GM21381 (cell line): Measurements from ENCODE around the gene GPRIN3.
"Not testable (repeated sequence)": the region's sequence is repeated elsewhere in the genome, so short reads cannot be mapped to it uniquely, and the experiment has no call there.

ENCODE experiments used
- ATAC-seq: cut with Tn5 transposase; IDR thresholded peaks from one replicate; pipeline ENCODE4 v1.9.1; 2021; ENCODE audit warnings: mild to moderate bottlenecking, moderate library complexity; ENCODE audit not compliant: unreplicated experiment

The GPRIN3 gene

DNA sequence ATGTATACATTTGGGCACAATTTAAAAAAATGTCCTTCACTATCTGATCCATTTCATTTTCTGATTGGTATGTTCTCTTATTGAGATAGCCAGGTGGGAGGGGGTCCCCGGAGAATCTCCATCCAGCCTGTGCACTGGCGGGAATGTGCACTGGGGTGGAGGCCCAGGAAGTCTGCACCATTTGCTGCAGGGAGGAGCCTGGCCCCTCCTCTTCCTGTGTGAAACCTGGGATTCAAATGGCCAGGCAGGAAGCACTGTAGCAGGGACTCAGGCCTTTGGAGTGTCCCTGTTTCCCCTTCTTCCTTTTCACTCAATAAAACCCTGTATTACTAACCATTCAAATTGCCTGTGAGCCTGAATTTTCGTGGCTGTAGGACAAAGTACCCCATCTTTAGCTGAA lies 44.3 kb downstream of the GPRIN3 start:
- no peak for ATAC-seq

DNA sequence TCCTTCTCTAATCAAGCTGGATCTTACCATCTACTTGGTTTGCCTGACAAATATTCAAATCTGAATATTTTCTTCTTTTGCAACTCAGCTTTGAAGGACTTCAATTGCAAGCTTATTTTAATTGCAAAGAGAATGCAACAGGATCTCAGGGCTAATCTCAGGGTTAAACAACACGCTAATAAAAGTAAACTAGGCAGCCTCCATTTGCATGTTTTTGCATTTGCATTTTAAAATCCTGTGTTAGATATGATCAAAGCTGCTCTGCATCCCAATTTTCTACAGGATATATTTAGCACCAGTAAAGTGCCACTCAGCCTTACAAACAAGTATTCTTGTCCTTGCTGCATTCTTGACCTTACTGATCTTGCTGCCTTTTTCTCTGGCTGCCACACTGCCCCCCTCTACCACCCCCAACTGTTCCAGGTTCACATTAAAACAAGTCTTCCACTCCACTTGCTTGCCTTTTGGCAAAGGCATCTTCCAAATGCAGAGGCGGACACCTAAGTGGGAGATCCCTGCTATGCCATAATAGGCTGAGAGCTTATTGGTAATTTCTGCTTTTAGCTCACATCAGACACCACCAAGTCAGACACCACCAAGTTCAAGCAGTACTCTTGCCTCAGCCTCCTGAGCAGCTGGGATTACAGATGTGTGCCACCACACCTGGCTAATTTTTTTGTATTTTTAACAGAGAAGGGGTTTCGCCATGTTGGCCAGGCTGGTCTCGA lies 48.1 kb downstream of the GPRIN3 start:
- ATAC-seq, result no peak

DNA sequence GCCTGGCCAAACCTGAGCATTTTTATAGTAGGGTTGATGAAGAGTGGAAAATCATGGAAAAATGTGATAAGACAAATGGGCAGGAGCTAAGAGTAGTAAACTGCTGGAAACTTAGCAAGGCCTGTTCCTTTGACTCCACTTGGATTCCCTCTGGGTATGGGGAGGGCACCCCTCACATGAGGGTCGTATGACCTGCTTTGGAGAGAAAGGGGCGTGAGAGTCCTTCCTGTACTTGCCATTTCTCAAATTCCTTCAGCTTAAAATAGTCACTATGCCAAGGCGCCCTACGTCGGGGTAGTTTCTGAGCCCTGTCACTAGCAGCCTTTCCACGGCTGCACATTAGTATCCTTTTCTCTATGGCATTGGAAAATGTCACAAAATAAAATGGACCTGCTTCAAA lies 49.1 kb downstream of the GPRIN3 start:
- no peak for ATAC-seq

DNA sequence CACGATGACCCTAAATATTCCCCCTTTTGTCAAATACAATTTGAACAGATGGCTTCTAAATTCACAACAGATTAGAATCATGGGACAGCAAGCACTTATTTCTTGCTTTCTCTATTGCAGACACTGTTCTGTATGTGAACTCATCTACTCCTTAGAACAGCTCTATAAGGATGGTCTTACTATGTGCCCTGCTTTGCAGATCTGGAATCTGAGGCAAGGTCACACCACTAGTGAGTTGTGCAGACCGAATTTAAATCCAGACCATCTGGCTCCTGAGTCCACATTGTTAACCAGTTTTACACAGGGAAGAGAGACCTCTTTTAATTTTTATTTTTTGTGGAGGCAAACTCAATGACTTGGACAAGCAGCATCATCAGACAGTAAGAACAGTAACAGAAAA lies 50.2 kb downstream of the GPRIN3 start:
- ATAC-seq, result no peak

DNA sequence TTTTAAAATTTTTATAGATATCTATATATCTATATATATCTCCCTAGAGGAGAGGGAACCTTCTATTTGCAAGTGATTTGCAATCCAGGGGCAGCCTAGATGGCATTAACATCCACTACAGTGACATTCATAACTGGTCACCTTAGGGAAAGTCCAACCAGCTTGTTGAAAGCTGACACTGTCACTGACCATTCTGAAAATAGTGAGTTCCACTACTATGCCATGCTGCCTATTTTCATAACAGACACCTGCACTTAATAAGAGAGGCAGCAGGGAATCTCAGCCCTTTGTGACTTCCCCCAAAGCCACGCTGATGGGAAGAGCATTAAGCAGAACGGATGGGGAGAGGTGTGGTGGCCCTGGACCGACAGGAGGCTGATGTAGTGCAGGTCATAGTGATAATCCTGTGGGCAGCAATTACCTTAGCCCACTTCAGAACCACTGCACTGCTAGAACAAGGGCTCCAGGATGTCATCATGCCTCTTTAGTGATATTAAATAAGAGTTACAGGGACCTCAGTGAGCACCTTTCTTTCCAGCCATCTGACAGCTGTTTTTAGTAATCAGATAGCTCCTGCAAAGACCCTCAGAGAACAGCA lies 51.3 kb downstream of the GPRIN3 start:
- ATAC-seq, result no peak

DNA sequence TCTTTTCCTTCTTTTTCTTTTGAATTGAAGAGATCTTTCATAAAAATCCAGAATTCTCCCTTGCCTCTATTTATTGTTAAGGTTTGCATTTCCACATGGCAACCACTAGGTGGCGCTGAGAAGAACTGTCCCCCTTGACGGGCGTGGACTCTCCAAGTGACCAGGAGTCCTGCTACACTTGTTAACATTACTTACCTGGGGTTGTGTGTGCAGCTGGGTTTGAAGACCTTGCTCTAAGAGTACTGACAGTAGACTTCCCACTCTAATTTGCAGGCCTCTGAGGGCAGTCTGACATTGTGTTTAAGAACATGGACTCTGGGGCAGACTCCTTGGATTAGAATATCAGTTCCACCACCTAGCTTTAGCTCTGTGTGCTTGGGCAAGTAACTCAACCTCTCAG lies 52.8 kb downstream of the GPRIN3 start:
- peak; percentile 70 for ATAC-seq

DNA sequence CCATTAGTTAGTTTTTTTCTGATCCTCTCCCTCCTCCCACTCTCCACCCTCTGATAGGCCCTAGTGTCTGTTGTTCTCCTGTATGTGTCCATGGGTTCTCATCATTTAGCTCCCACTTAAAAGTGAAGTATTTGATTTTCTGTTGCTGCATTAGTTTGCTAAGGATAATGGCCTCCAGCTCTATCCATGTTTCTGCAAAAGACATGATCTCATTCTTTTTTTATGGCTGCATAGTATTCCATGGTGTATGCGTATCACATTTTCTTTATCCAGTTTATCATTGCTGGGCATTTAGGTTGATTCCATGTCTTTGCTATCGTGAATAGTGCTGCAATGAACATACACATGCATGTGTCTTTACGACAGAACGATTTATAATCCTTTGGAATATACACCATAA lies 53.3 kb downstream of the GPRIN3 start:
- not testable (repeated sequence) for ATAC-seq

DNA sequence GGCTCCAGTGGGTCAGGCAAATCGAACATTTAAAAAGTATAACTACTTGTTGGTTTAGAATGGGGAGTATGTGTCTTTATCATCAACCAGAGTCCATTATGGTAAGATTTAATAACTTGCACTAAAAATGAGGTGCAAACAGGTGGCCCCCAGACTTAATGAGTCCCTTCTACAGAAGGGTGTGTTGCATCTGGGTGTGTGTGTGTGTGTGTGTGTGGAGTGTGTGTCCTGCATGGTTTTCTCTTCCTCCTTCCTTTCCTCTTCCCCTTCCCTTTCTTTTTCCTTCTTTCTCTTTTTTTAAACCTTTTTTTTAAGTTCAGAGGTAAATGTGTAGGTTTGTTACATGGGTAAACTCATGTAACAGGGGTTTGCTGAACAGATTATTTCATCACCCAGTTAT lies 53.7 kb downstream of the GPRIN3 start:
- ATAC-seq, result no peak

DNA sequence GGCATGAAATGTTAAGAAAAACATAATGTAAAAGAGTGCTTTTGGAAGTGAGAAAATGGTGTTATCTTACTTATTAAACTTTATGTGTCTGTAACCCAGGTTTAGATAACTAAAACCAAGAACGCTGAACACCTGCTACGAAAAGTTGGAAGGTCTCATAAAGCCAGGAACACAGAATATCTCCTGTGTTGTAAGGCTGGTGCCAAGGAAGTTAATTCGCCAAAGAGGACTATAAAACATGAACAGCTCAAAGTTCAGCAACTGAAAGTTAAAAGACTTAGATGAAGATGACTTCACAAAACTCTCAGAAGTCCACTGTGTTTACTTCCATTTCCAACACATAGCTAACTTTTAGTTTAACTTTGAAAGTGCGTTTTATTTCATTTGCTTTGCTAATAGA lies 54.3 kb downstream of the GPRIN3 start:
- ATAC-seq, result no peak

DNA sequence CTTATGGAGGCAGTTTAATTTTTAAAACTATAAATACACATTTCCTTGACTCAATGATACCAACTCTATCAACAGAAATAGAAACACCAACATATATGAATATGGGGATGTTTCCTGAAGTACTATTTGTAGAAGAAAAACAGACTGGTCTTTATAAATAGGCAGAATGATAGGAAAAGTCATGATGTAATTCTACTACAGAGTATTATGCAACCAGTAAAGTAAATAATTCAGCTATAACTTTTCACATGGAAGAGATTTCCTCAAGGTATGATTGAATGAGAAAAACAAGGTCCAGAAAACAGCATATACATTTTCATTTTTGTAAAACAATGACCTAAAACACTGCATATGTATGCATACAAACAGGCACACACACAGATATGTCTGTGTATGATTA lies 56.2 kb downstream of the GPRIN3 start:
- ATAC-seq, result no peak

DNA sequence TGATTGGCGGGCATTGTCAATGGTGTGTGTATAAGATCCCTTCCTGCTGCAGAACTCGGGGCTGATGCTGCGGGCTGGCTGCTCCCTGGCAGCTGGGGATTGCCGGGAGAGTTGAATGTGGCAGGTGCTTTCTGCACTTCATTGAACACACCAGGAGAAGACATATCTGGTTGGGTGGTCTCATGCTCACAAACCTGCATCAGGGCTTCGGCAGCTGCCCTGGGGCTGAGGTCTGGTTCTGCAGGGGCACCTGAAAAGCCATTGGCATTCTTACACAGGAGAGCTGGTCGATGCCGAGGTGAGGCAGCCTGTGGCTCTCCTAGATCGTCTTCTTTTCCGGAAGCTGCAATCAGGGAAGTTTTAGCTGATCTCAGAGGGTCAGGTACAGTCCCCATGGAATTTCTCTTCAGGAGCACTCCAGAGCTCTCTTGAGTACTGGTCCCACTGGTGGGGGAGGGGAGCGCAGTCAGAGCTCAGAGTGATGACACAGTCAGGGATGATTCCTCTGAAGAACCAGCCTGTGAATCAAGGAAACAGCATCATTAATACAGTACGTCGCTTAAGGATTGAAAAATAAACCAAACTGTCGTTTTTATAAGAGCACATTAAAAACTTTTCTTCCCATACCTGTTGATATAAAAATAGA lies 57.8 kb downstream of the GPRIN3 start:
- ATAC-seq, result no peak

DNA sequence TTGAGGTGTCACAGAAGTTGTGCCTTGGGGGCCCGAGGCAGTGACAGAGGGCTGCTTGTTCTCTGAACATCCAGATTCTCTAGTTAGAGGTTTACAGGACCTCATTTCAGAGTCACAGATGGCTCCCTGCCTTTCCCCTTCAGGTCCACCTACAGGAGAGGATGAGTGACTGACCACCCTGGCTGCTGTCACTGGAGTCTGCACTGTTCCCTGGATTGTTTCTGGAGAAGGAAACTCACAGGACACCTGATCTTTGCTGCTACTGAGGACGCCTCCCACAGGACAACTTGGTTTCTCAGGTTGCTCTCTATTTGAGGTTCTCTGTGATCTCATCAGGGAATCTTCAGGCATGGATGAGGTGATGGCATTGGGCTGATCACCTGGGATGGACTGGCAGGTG lies 58.3 kb downstream of the GPRIN3 start:
- ATAC-seq, result no peak

DNA sequence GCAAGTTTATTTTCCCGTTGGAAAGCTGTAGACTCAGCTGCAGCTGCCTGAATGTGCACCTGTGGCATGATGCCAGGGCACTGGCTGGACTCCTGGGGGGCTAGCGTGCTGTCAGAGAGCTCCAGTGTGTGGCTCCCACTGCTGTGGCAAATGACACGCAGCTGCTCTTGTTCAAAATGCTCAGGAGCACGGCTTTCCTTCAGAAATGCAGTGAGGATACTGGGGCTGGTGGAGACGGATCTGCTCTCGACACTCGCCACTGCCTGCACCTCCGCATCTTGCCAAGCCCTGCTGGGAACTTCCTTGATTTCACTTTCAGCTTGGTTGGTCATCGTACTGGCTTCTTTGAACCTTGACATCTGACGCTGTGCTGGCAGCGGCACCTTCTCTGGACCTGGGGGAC lies 58.7 kb downstream of the GPRIN3 start:
- ATAC-seq, result no peak

DNA sequence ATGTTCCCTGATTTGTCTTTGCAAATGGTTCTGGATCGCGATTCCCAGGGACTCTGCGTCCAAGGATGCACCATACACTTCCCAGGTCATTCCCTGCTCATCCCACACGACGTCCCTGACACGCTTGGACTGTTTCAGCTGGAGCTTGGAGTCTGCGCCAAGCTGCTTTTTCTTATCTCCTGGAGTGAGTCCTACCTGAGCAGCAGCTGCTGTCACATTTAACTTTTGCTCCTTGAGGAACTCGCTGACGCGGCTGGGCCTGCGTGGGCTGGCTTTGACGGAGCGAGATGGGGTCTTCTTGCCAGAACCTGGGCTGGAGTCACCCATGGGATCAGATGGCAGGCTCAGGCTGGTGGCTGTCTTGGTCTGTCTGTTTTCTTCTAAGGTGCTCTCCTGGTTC lies 59.6 kb downstream of the GPRIN3 start:
- no peak for ATAC-seq

DNA sequence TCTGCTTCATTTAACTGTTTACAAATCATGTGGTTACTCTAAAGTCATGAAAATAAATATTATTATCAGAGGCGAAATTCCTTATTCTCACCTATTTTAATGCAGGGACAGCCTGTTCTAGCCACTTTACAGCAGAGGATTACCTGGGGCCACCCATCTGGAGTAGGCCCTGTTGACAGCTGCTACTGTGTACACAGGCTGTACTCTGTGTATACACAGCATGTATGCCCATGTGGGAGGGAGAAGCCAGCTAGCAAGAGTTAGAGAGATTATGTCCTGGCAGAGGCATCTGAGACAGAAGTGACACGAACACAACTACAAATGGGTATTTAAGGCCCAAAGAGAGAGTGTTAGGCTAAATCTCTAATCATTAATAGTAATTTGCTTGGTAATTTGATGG lies 62.1 kb downstream of the GPRIN3 start:
- ATAC-seq, result no peak

DNA sequence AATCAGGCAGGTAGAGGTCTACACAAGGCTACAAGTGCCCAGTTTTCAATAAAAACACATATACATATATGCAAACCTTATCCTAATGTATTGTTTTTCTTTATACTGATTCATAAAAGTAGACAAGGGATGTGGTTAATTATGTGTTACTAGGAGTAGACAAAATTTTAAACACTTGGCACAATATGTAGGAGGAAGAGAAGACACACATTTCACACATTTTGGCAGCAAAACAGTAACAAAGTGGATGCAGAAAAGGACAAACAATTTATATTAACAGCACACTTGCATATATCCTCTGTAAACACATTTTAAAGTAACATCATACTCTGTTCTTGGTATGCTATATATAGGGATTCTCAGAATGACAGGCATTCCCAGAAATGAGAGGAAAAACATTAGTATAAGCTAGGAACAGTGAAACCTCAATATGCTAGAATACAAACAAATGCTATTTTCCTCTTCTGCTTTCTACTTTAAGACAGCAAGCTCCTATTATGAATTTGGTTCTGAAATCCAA lies 63.8 kb downstream of the GPRIN3 start:
- no peak for ATAC-seq

DNA sequence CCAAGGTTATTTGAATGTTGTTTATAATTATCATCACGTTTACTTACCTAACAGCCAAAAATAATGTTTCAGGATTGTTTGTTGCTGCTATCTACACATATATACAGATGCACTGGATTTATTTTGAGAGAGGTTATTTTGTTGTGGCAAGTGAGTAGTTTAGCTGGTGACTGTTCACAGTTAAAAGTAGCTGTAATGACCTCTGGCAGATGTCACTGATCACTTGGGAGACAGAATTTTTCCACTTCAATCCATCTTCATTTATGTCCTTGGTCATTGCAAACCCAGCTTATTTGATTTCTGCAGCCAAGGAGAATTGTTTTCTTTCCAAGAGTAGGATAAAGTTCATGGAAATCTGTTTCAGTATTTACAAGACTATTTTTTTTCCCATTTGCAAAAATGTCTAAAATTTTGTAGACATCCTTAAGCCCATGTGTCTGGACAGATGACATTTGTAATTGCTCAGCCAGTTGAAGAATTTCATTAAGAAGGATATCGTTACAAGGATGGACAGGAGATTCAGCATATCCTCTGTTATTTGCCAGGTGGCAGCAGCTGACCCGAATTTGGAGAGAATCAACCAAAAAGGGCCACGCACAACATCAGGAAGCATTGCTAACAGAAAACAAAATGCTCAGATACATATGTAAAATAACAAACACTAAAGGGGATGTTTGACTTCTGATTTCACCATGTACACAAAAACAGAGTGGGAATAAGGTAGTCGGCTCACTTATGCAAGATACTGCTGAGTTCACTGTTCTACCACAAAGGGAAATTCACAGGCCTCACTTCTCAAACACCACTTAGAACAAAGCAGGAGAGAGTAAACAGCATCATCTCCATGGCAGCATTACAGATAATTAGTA lies 64.5 kb downstream of the GPRIN3 start:
- ATAC-seq, result no peak

DNA sequence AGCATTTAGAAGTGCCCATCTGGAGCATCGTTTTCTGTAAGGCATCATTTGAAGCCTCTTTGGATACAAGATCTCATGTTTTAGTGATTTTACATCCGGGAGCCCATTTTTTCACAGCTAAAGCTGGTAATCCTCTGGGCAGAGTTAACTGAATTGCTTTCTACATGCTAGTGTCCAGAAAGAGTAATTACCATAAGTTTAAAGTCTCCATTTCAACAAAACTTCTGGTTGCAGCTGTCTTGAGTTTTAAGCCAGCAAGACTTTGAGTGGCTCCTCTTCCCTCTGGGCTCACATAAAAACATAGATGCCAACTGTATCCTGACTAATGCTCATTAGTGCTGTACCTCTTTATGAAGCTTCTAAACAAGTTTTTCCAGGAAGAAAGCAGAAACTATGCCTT lies 65.4 kb downstream of the GPRIN3 start:
- ATAC-seq, result no peak

DNA sequence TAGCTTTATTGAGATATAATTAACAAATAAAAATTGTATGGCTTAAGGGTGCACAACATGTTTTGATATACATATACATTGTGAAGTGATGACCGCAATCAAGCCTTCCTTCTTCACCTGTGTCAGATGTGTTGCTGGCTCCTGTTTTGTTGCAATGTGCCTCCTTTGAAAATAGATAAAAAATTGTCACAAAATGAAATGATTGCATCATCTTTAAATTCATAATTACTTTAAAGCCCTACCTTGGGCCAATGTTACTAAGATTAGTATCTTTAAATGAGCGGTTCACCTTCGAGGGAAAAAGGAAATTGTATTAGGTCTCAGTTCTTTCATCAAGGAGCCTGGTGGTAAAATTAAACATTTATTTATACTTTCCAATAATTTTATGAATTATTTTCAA lies 77.3 kb downstream of the GPRIN3 start:
- no peak for ATAC-seq

DNA sequence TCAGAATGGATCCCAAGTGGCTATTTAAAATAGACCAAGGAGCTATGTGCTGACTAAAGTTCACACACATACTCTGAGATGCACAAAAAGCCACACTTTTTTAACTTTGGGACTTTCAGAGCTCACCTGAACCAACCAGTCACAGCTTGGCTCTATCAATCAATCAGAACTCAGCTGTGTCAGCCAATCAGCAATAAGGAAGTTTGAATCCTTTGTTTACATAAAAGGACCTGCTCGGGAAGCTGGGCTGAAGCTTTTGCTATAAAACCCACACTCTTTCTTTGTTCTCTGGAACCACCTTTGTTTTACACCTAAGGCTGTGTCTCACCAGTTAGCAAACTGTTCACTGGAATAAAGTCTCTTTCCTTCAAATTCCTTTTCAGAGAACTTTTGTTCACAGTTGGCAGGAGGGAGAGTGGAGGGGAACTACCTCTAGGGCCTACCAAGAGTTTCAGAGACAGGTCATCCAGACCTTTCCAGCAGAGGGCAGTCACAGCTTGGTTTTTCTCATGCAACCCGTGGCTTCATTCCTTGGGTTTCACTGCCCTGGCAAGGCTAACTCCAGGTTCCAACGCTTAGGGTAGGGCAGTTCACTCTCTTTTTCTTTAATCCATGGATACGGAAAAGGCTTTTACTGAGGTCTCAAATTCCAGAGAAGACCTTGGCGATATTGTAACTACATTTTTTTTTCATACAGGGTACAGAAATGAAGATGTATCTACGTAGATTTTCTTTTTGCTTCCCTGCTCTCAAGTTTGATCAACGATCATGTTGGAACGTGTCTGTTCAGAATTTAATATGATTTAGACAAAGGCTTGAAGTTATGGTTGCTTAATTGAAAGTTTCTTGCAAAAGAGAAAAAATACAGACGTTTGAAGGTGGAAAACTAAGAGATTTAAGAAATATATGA lies 80.7 kb downstream of the GPRIN3 start:
- peak; percentile 92 for ATAC-seq
